Skeletal muscle satellite cell (primary cell): ENCODE data around the gene KIAA0825.

ENCODE experiments used
- H3K27me3 ChIP-seq: 2 replicates; pipeline ENCODE4 v1.7.0; 2013; ENCODE audit warnings: low read length; ENCODE audit not compliant: control insufficient read depth, insufficient read depth
- H3K36me3 ChIP-seq: 2 replicates; pipeline ENCODE4 v1.7.0; 2013; ENCODE audit warnings: mild to moderate bottlenecking, control low read depth, low read length; ENCODE audit not compliant: insufficient read depth
- H3K4me1 ChIP-seq: 2 replicates; pipeline ENCODE4 v1.7.0; 2013; ENCODE audit warnings: low read length; ENCODE audit not compliant: control insufficient read depth, insufficient read depth
- H3K4me2 ChIP-seq: 2 replicates; pipeline ENCODE4 v1.7.0; 2013; ENCODE audit warnings: mild to moderate bottlenecking, low read length
- H3K4me3 ChIP-seq: 2 replicates; pipeline ENCODE4 v1.7.0; 2013; ENCODE audit warnings: low read length
- H3K9ac ChIP-seq: 2 replicates; pipeline ENCODE4 v1.7.0; 2013; ENCODE audit warnings: mild to moderate bottlenecking, low read depth, low read length, moderate library complexity
- H3K9me3 ChIP-seq: replicated peaks from 2 replicates; pipeline ENCODE4 v1.7.0; 2013; ENCODE audit warnings: mild to moderate bottlenecking, control low read depth, low read length

The KIAA0825 gene

GRCh38 chr5:94538260-94538659, 80.1 kb downstream of the KIAA0825 start:
- Histone ChIP-seq H3K4me3 (no peak overlapping the region), H3K4me2 (no peak overlapping the region), H3K4me1 (no peaks in the 10 kb centered on the region), H3K9ac (no peak overlapping the region), H3K9me3 (no peaks in the 10 kb centered on the region), H3K36me3 (no peaks in the 10 kb centered on the region), H3K27me3 (no peaks in the 10 kb centered on the region)

DNA sequence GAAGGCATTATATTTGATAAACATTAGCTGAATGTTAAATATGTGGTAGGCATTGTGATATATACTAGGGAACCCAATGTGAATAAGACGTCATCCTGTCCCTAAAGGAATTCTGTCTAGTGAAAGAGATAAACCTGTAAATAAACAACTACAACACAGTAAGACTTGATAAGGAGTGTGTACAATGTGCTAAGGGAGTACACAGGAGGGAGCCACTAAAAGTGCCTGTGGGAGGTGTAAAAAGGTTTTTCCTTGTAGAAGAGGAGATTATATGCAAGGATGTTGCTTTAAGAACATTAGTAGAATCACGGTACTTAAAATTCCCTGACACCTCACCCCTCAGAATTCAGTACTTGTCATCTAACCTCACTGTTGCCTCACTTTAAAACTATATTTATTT, 91.7 kb downstream of the KIAA0825 start:
- Histone ChIP-seq H3K4me2 (no peak overlapping the region), H3K27me3 (no peaks in the 10 kb centered on the region), H3K4me1 (no peaks in the 10 kb centered on the region), H3K9me3 (no peaks in the 10 kb centered on the region), H3K36me3 (no peaks in the 10 kb centered on the region), H3K9ac (no peak overlapping the region), H3K4me3 (no peak overlapping the region)

DNA sequence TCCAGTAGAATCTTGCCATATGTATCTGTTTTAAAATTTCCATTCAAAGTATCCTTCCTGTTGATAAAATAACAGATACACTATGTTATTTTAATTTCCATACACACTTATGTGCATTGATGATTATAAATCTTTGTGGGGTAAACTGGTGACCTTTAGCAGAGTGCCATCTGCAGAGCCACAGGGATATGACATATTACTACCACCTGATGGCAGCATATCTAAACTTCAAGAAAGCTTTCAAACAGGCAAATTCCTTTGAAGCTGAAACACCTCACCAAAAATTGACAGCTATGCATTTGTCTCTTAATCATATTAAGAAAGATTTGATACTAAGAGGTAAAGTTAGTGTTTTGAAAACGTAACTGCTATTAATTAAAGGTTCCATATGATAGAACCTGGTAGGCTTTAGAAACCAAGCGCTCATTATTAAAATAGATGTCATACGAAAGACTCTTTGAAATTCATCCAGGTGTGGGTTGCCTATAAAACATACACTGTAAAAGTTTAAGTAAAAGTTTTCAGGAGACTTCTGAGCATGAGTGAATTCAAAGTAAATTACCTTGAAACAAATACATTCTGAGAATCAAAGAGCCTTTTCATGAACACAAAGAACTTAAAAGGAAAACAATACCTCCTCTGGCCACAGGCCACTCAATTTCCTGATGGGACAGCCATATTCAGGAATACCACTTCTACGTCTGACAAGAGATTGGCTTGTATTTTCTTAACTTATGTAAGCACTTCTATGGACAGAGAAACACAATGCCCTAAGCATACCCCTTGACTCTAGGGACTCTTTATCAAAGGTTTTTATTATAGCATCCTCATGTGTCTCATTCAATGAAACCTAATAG, 93.3 kb downstream of the KIAA0825 start:
- H3K36me3 ChIP-seq, result no peaks in the 10 kb centered on the region
- no peak overlapping the region for H3K4me2 ChIP-seq
- H3K4me3 ChIP-seq, result no peak overlapping the region
- H3K27me3 ChIP-seq, result no peaks in the 10 kb centered on the region
- no peaks in the 10 kb centered on the region for H3K9me3 ChIP-seq
- no peak overlapping the region for H3K9ac ChIP-seq
- H3K4me1 ChIP-seq, result no peaks in the 10 kb centered on the region

GRCh38 chr5:94523018-94523417, 95.4 kb downstream of the KIAA0825 start:
- Histone ChIP-seq H3K27me3 (no peaks in the 10 kb centered on the region), H3K4me1 (no peaks in the 10 kb centered on the region), H3K9me3 (no peaks in the 10 kb centered on the region), H3K9ac (no peak overlapping the region), H3K4me2 (no peak overlapping the region), H3K4me3 (no peak overlapping the region), H3K36me3 (no peaks in the 10 kb centered on the region)

GRCh38 chr5:94522117-94522516, 96.3 kb downstream of the KIAA0825 start:
- Histone ChIP-seq H3K9me3 (no peaks in the 10 kb centered on the region), H3K9ac (no peak overlapping the region), H3K4me3 (no peak overlapping the region), H3K27me3 (no peaks in the 10 kb centered on the region), H3K4me1 (no peaks in the 10 kb centered on the region), H3K36me3 (no peaks in the 10 kb centered on the region), H3K4me2 (no peak overlapping the region)

GRCh38 chr5:94517490-94518488, 100.6 kb downstream of the KIAA0825 start:
- no peaks in the 10 kb centered on the region for H3K27me3 ChIP-seq
- H3K4me2 ChIP-seq, result no peak overlapping the region
- H3K9me3 ChIP-seq, result no peaks in the 10 kb centered on the region
- no peak overlapping the region for H3K4me3 ChIP-seq
- no peaks in the 10 kb centered on the region for H3K36me3 ChIP-seq
- no peak overlapping the region for H3K9ac ChIP-seq
- no peaks in the 10 kb centered on the region for H3K4me1 ChIP-seq

DNA sequence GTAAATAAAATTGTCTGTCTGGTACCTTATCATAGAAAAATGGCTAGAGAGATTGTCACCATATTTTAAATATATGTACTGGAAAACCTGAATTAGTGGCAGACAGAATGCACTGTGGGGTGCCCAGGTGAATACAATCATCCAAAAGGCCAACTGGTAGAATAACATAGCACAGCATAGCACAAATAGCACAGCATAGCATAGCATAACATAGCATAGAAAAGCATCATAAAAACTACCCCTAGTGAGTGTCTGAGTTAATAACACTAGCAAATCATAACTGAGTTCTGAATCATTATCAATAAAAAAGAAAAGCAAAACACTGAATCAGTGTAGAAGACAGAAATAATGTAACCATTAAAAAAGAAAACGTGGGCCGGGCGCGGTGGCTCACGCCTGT, 102.3 kb downstream of the KIAA0825 start:
- no peaks in the 10 kb centered on the region for H3K4me1 ChIP-seq
- H3K9ac ChIP-seq, result no peak overlapping the region
- no peaks in the 10 kb centered on the region for H3K9me3 ChIP-seq
- H3K27me3 ChIP-seq, result no peaks in the 10 kb centered on the region
- H3K4me2 ChIP-seq, result no peak overlapping the region
- H3K36me3 ChIP-seq, result no peaks in the 10 kb centered on the region
- H3K4me3 ChIP-seq, result no peak overlapping the region

- H3K4me2 ChIP-seq, result no peak overlapping the region
- H3K9me3 ChIP-seq, result no peaks in the 10 kb centered on the region
- H3K36me3 ChIP-seq, result no peaks in the 10 kb centered on the region
Observed at GRCh38 chr5:94508461-94509148, 109.8 kb downstream of the KIAA0825 start.

DNA sequence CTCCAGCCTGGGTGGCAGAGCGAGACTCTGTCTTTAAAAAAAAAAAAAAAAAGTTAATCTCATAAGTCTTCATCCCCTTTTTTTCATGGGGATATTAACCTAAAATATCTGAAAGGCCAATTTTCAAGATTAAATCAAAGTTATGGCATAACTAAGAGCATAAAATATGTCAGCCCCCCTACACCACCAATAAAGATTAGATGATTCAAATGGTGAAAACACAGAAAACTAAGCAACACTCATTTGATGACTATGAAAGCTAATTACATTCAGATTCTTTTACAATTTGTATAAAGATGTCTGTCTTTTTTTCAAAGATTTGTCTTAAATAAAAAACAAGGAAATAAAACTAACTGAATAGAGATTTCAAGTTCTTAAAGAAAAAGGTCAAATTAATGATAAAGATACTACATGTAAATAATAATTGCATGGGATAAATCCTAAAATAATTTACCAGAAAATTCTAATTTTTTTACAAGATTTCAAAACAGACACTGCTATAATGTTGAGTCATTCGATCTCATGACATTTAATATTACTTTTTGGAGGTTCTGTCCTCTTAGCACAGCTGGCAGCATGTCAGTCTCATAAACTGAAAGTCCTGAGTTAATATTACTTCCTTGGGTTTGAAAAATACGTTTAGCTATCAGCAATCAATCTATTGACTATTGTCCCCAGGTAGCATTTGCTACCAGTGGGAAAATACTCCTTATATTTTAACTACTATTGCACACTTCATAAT, 112.9 kb downstream of the KIAA0825 start:
- H3K27me3 ChIP-seq, result no peaks in the 10 kb centered on the region
- no peaks in the 10 kb centered on the region for H3K36me3 ChIP-seq
- peak overlapping the region; percentile 10 for H3K9ac ChIP-seq
- H3K4me2 ChIP-seq, result peak overlapping the region; percentile 54
- H3K4me3 ChIP-seq, result no peak overlapping the region
- H3K9me3 ChIP-seq, result no peaks in the 10 kb centered on the region
- H3K4me1 ChIP-seq, result peaks cover 11% of the 10 kb centered on the region

More at GRCh38 chr5:94508461-94509148, 109.8 kb downstream of the KIAA0825 start:
- H3K4me3 ChIP-seq, result no peak overlapping the region
- H3K9ac ChIP-seq, result no peak overlapping the region
- H3K27me3 ChIP-seq, result no peaks in the 10 kb centered on the region
- peaks cover 11% of the 10 kb centered on the region for H3K4me1 ChIP-seq

- Histone ChIP-seq H3K4me2 (no peak overlapping the region), H3K9me3 (no peaks in the 10 kb centered on the region), H3K4me1 (peaks cover 11% of the 10 kb centered on the region), H3K4me3 (no peak overlapping the region), H3K9ac (no peak overlapping the region), H3K27me3 (no peaks in the 10 kb centered on the region), H3K36me3 (no peaks in the 10 kb centered on the region)
Observed at GRCh38 chr5:94503677-94504076, 114.7 kb downstream of the KIAA0825 start.
